ENCODE results near the gene DZIP1.

The DZIP1 gene

DNA sequence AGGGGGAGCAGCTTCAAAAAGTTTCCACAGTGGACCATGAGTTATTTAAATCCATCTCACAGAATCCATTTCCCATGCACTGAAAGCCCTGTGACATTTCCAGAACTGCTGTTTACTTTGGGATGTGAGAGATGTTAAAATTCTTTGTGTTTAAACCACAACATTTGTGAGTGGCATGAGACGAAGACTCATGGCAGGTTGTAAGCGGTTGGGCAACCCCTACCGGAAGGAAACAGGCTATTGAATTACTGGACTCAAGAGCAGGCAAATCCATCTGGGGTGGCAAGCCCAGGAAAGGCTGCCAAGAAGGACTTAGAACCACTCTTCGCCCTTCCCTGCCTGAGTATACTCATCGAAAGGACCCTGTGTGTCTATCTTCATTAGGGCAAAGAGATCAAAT, 114.3 kb downstream of the DZIP1 start:
- no peak overlapping the region for H3K27ac Mint-ChIP-seq
- H3K27me3 Mint-ChIP-seq = peaks cover 48% of the 10 kb centered on the region
- H3K4me1 Mint-ChIP-seq (ENCODE audit: low read depth) = peaks cover 2% of the 10 kb centered on the region
- H3K4me3 Mint-ChIP-seq = no peak overlapping the region
- H3K9me3 Mint-ChIP-seq = peaks cover 5% of the 10 kb centered on the region
- no peak for DNase-seq
- H3K36me3 Mint-ChIP-seq (ENCODE audit: low read depth) = no peaks in the 10 kb centered on the region
